IPS DF 6.9 (cell line): ENCODE results near the gene SLC39A1.
A peak's percentile ranks its signal among the peaks of the same experiment; 100 is the strongest.

ENCODE experiments used
- DNase-seq: peaks from one replicate; pipeline ENCODE4 v3.0.0-alpha.2; 2013; ENCODE audit warnings: low read depth, low spot score
- H3K27ac ChIP-seq: one replicate; pipeline ENCODE4 v1.5.1; 2013; ENCODE audit warnings: low read length, control low read depth
- H3K27me3 ChIP-seq: 2 replicates; pipeline ENCODE4 v1.6.1; 2013; ENCODE audit warnings: mild to moderate bottlenecking, low read length; ENCODE audit not compliant: control insufficient read depth, insufficient read depth
- H3K36me3 ChIP-seq: 2 replicates; pipeline ENCODE4 v1.6.1; 2013; ENCODE audit warnings: low read length; ENCODE audit not compliant: control insufficient read depth, insufficient read depth
- H3K4me1 ChIP-seq: 2 replicates; pipeline ENCODE4 v1.6.1; 2013; ENCODE audit warnings: low read length; ENCODE audit not compliant: control insufficient read depth, insufficient read depth
- H3K4me3 ChIP-seq: 2 replicates; pipeline ENCODE4 v1.5.1; 2013; ENCODE audit warnings: mild to moderate bottlenecking, low read length
- H3K9me3 ChIP-seq: 2 replicates; pipeline ENCODE4 v1.6.1; 2013; ENCODE audit warnings: low read length, inconsistent platforms; ENCODE audit not compliant: control insufficient read depth, insufficient read depth
- WGBS: extraction: QIAGEN DNeasy Blood & Tissue Kit; methylation state at CpG from one replicate; pipeline ENCODE4 v1.1.7; 2013; ENCODE audit warnings: mixed read lengths, missing lambda C conversion rate; ENCODE audit not compliant: insufficient read length, insufficient coverage; 5-methylcytosine and 5-hydroxymethylcytosine counted together

Gene SLC39A1

DNA sequence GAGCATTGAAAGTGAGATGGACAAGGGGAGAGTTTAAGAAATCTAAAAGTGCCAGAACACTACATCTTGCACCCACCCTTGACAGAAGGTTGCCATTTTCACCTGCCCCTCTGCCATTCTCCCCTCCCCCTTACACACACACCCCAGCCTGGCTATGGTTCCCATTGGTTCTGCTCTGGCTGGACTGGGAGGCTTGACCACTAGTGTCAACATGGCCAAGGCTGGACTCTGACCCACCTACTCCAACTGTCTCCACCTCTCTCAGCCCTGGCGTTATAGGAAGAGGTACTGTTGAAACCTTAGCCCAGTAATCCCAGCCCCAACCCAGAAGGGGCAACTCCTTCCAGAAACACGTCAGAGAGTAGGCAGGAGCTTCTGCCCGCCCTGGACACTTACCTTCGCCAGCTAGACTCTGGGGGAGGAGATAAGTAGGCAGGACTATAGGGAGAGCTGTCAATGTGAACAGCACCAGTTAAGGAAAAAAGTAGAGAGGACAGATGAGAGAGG, 9.4 kb downstream of the SLC39A1 start:
- no peaks in the 10 kb centered on the region for H3K9me3 ChIP-seq
- no peak overlapping the region for H3K4me3 ChIP-seq
- no peaks in the 10 kb centered on the region for H3K27me3 ChIP-seq
- no peak overlapping the region for H3K27ac ChIP-seq
- H3K4me1 ChIP-seq = no peaks in the 10 kb centered on the region
- no peak for DNase-seq
- peaks cover 22% of the 10 kb centered on the region for H3K36me3 ChIP-seq
- no CpG with 5 or more reads among the region's 4 CpGs for WGBS

DNA sequence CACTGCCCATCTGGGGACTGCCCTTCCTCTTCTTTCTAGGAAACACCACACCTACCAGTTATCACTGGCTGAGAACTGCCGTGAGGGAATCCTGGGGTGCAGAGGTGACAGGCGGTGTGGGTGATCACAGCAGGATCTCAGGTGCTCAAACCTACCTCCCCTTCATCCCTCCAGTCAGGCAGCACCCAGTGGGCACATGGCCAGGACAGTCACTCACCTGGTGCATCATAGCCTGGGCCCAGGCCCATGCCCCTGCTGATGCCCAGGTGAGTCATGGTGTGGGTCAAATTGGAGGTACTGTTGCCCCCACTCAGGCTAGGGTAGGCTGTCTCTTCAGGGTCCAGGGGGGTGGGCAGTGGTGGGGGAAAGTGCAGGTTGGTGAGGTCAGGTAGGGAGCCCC, 11.5 kb downstream of the SLC39A1 start:
- no CpG with 5 or more reads among the region's 2 CpGs for WGBS
- Histone ChIP-seq H3K4me1 (no peaks in the 10 kb centered on the region), H3K36me3 (peaks cover 27% of the 10 kb centered on the region)

DNA sequence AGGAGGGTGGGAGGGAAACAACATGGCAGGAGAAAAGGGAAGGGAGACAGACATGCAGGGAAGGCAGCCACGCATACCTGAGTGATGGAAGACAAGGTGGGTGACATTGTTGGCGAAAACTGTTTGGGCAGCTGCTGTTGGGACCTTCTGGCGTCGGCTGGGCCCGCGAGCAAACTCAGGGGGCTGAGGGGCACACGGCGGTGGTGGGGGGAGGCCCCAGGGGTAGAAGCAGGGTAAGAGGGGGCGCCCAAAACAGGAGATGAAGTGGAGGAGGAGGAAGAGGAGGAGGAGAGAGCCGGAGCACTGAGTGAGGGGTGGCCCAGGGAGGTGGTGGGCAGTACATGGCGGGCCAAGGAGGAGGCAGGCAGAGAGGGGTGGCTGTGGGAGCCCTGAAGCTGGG, 12.2 kb downstream of the SLC39A1 start:
- Histone ChIP-seq H3K9me3 (no peaks in the 10 kb centered on the region), H3K27me3 (no peaks in the 10 kb centered on the region), H3K4me1 (no peaks in the 10 kb centered on the region), H3K27ac (no peak overlapping the region), H3K4me3 (no peak overlapping the region), H3K36me3 (peaks cover 27% of the 10 kb centered on the region)
- DNase-seq = no peak
- WGBS = no CpG with 5 or more reads among the region's 11 CpGs

More for the DNA sequence above, 11.5 kb downstream of the SLC39A1 start:
- Histone ChIP-seq H3K4me3 (no peak overlapping the region), H3K27me3 (no peaks in the 10 kb centered on the region), H3K27ac (no peak overlapping the region), H3K9me3 (no peaks in the 10 kb centered on the region)
- DNase-seq = no peak

DNA sequence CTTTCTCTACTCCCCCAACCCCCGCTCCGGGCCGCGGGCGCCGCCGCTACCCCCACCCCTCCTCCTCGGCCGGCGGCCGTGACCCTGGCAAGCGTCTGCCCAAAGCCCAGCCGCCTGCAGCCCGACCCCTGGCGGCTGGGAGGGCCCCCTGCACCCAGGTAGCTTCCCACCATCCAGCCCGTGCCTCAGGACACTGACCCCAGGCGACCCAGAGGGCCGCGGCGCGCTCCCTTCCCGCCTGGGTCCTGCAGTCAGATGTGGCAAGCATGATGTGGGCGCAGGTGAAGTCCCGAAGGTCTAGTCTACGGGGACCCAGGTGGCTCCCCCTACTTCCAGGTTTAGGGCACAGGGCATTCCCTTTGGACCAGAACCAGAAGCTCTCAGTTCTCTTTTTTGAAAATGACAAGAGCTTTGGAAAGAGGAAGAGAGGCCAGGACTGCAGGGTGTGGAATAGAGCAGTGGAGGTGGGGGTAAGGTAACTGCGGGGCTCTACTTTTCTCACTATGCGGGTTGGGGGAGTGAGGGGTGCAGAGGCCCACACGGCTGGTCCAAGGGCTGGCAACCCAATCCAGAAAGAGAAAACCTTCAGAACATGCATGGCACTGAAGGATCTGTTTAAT, 16.6 kb downstream of the SLC39A1 start, which contains the start of gene DENND4B:
Gene DENND4B, minus strand, starts transcription at position 97 of the 620 bp plus-strand sequence. CDS start 2,344 bp downstream, outside the sequence.
- Histone ChIP-seq H3K4me1 (peaks cover 3% of the 10 kb centered on the region), H3K9me3 (no peaks in the 10 kb centered on the region), H3K27me3 (no peaks in the 10 kb centered on the region), H3K27ac (no peak within 1 kb of the TSS), H3K36me3 (peaks cover 26% of the 10 kb centered on the region), H3K4me3 (peak within 1 kb of the TSS; percentile 93)
- WGBS = no CpG with 5 or more reads among the region's 28 CpGs
- DNase-seq = no peak

DNA sequence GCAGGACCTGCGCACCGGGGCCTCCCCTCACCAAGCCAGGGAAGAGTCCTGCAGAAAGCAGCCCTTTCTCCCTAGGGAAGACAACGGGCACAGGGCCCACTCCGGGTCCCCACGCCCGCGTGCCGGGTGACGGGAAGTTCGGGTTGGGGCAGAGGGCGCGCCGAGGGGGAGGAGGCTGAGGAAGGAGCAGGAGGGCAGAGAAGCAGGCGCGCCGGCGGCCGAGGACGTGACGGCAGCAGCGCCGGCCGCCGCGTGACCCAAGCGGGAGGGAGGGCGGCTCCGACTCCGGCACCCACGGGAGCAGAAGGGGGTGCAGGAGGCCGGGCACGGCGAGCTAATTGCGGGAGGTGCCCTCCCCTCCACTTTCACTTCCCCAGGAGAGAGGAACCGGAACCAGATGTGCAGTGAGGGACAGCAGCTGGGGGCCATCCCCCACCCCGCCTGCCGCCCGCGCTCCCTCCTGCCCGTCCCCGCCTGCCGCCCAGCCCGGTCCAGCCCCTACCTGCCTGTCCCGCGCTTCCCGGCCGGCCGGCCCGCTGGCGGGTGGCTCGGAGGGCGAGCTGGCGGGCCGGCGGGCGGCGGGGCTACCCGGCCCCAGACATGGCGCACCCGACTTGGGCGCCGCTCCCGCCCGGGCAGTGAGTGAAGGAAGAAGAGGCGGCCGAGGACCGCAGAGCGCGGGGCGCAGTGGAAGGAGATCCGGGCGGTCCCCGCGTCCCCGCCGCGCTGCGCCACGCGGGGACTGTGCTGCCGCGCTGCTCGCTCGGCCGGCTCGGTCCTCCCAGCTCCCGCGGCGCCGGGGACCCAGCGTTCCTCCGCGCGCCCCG, 17.3 kb downstream of the SLC39A1 start:
- peaks cover 22% of the 10 kb centered on the region for H3K36me3 ChIP-seq
- no peak overlapping the region for H3K27ac ChIP-seq
- no CpG with 5 or more reads among the region's 95 CpGs for WGBS
- peaks cover 3% of the 10 kb centered on the region for H3K4me1 ChIP-seq
- H3K4me3 ChIP-seq = peak overlapping the region; percentile 93
- no peak for DNase-seq
- H3K9me3 ChIP-seq = no peaks in the 10 kb centered on the region
- no peaks in the 10 kb centered on the region for H3K27me3 ChIP-seq

DNA sequence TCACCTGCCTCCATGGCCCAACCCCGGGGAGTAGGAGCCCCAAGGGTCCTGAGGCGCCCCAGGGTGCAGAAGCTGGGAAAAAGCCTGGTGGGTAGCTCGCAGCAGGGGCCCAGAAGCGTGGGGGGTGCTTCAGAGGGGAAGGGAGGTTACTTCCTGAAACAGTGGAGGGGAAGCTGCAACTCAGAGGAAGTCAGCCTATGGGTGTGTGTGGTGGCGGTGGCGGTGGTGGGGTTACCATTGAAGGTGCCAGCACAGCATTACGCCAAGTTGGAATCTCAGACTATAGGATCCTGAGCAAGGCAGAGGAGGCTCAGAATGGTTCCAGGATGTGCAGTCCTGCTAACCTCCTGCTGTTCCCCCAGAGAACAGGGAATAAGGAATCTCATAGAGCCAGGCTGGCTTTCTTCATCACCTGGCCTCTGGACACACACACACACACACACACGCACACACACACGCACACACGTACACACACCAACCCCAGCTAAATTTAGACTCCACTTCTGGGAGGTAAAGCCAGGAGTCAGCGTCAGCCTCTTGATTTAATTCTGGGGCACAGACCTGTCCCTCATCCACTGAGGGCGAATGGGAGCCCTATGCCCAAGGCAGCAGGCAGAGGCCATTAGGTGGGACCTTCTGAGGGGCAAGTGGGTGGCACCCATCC, 18.1 kb downstream of the SLC39A1 start:
- WGBS = no CpG with 5 or more reads among the region's 12 CpGs
- Histone ChIP-seq H3K27ac (no peak overlapping the region), H3K4me1 (peaks cover 3% of the 10 kb centered on the region), H3K27me3 (no peaks in the 10 kb centered on the region), H3K4me3 (peak overlapping the region; percentile 93), H3K36me3 (peaks cover 28% of the 10 kb centered on the region), H3K9me3 (no peaks in the 10 kb centered on the region)
- no peak for DNase-seq

DNA sequence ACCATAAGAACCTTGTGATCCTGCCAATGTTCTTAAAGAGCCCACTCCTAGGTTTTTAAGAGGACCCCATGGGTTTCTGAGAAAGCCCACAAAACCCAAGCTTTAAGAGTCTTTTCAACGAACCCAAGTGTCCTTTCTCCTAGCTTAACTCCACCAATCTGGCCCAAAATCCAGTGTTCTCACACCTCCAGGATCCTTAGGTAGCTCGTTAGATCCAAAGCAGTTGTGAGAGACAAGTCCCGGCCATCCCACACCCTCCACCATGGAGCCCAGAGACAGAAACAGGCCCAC, 18.6 kb downstream of the SLC39A1 start:
- no peaks in the 10 kb centered on the region for H3K9me3 ChIP-seq
- no CpG with 5 or more reads among the region's 3 CpGs for WGBS
- no peak overlapping the region for H3K27ac ChIP-seq
- H3K4me1 ChIP-seq = peaks cover 3% of the 10 kb centered on the region
- no peak overlapping the region for H3K4me3 ChIP-seq
- DNase-seq = no peak
- H3K36me3 ChIP-seq = peaks cover 28% of the 10 kb centered on the region
- H3K27me3 ChIP-seq = no peaks in the 10 kb centered on the region

DNA sequence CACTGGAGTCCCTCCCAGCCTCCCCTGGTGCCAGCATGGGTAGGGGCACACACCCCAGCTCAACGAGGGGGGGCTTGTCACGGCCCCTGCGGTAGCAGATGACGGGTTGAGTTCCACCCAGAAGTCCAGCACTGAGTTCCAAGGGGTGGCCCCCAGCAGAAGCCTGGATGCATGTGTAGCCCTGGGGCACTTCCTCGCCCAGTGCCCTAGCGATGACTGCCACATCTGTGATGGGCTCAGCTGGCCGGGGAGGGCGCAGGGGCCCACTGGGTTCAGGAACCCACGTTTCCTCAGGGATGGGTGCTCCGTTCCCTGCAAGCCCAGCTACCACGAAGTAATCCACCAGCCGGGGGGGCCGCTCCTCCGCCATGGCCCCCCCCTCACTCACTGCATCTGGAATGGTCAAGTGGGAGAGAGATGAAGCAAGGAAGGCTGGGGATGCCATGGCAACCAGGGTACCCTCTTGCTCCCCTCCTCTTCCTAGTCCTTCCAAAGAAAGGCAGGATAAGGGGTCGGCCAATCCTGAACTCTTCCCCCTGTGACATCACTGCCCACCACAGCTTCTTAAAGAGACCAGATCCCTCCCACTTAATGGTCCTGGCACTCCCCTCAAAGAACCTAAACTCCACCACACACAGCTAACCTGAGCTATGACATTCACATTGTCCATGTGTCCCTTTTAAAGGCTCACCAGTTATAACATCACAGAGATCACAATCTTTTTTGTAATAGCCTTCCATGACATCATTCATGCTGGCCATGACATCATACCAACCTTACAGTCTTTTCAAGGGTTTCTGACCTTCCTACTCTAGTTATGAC, 19.1 kb downstream of the SLC39A1 start:
- no peak for DNase-seq
- no peak overlapping the region for H3K27ac ChIP-seq
- H3K4me3 ChIP-seq = no peak overlapping the region
- no peaks in the 10 kb centered on the region for H3K27me3 ChIP-seq
- H3K9me3 ChIP-seq = no peaks in the 10 kb centered on the region
- H3K4me1 ChIP-seq = peaks cover 3% of the 10 kb centered on the region
- peaks cover 31% of the 10 kb centered on the region for H3K36me3 ChIP-seq
- no CpG with 5 or more reads among the region's 15 CpGs for WGBS

DNA sequence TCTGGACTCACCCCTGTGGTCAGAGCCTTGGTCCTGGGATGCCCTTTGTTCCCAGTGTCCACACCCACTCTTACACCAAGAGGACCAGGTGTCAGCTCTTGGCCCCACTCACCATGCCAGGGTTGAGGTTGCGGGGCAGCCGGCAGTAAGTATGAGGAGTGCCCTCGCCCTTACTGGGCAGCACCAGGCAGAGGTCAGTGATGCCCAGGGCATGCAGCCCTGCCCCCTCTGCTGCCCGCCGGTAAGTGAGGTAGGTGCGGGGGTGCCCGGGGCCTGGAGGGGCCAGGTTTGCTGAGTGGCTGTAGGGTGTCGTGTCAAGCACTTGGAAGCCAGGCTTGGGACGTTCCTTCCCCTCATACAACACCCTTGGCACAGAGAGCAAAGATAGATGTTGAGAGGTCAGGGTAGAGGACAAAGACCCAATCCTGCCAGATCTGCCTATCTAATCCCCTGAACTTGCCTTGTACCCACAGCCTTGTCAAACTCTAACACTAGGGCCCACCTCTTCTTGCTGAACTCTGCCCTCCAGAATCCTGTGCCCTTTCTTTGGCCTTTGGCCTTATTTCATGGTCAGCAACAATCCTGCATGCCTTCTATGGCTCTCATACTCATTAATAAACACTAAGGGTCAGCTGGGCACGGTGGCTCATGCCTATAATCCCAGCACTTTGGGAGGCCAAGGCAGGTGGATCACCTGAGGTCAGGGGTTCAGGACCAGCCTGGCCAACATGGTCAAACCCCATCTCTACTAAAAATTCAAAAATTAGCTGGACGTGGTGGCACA, 20.4 kb downstream of the SLC39A1 start:
- peaks cover 3% of the 10 kb centered on the region for H3K4me1 ChIP-seq
- DNase-seq = no peak
- WGBS = no CpG with 5 or more reads among the region's 11 CpGs
- H3K4me3 ChIP-seq = no peak overlapping the region
- no peaks in the 10 kb centered on the region for H3K9me3 ChIP-seq
- H3K36me3 ChIP-seq = peaks cover 24% of the 10 kb centered on the region
- no peak overlapping the region for H3K27ac ChIP-seq
- H3K27me3 ChIP-seq = no peaks in the 10 kb centered on the region
